ENCODE results near the gene IL36A. TPM values are rescaled to one million over a fixed set of nuclear protein-coding genes. Genes with fewer than 3 reads are reported as not detected.

IL36A gene
- polyA plus RNA-seq, 1 of the 3 experiments (the other 2 are of a cell fraction) = not detected

DNA sequence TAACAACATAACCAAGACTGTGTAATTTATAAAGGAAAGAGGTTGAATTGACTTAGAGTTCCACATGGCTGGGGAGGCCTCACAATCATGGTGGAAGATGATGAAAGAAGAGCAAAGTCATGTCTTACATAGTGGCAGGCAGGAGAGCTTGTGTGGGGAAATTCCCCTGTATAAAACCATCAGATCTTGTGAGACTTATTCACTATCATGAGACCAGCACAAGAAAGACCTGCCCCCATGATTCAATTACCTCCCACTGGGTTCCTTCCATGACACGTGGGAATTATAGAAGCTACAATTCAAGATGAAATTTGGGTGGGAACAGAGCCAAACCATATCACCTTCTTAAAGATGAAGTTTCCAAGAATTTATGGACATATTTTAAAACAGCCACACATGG, 51.3 kb downstream of the IL36A start:
- CTCF ChIA-PET = interaction anchor here (1.0 to 1.6 kb wide), 3 partner anchors 9 to 333 kb away, joined by 3 to 4 read pairs (median 3); no protein-coding TSS in a partner anchor
- H3K9ac ChIP-seq = no peak overlapping the region
- no peak overlapping the region for H3K27ac ChIP-seq (ENCODE audit: low read depth in 2 of 2, low read length in 1 of 2)
- DNase-seq = no peak
- TF ChIP-seq RAD21 (IDR thresholded peaks at IDR 0.05; ENCODE audit: low read length) (no peak), SIN3A (IDR thresholded peaks at IDR 0.05; ENCODE audit: borderline replicate concordance, low read depth, low read length) (no peak), POLR2AphosphoS5 (IDR thresholded peaks at IDR 0.05; ENCODE audit: low read depth, low read length) (no peak), MEF2A (IDR thresholded peaks at IDR 0.05; ENCODE audit: borderline replicate concordance, low read depth) (no peak), YY1 (IDR thresholded peaks at IDR 0.05; ENCODE audit: low read depth) (no peak), NRF1 (IDR thresholded peaks at IDR 0.05; ENCODE audit: low read depth, low read length) (no peak), NFIC (IDR thresholded peaks at IDR 0.05; ENCODE audit: borderline replicate concordance) (no peak), EZH2phosphoT487 (IDR thresholded peaks at IDR 0.05; ENCODE audit: borderline replicate concordance, low read depth) (no peak), RFX5 (IDR thresholded peaks at IDR 0.05; ENCODE audit: low read length) (no peak), TCF12 (IDR thresholded peaks at IDR 0.05) (no peak), FOXJ3 (CRISPR knock-in tag; IDR thresholded peaks at IDR 0.05) (no peak), EP300 (IDR thresholded peaks at IDR 0.05; ENCODE audit: borderline replicate concordance in 1 of 2, low read depth in 1 of 2, low read length in 1 of 2) (no peak), CHD2 (IDR thresholded peaks at IDR 0.05; ENCODE audit: low read length, partially characterized antibody) (no peak), JUND (IDR thresholded peaks at IDR 0.05) (no peak)
- TF ChIP-seq, protein P1, sequence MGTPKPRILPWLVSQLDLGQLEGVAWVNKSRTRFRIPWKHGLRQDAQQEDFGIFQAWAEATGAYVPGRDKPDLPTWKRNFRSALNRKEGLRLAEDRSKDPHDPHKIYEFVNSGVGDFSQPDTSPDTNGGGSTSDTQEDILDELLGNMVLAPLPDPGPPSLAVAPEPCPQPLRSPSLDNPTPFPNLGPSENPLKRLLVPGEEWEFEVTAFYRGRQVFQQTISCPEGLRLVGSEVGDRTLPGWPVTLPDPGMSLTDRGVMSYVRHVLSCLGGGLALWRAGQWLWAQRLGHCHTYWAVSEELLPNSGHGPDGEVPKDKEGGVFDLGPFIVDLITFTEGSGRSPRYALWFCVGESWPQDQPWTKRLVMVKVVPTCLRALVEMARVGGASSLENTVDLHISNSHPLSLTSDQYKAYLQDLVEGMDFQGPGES (IDR thresholded peaks at IDR 0.05; ENCODE audit: low read depth, low read length) = no peak
- TF ChIP-seq, protein P2, sequence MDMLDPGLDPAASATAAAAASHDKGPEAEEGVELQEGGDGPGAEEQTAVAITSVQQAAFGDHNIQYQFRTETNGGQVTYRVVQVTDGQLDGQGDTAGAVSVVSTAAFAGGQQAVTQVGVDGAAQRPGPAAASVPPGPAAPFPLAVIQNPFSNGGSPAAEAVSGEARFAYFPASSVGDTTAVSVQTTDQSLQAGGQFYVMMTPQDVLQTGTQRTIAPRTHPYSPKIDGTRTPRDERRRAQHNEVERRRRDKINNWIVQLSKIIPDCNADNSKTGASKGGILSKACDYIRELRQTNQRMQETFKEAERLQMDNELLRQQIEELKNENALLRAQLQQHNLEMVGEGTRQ (IDR thresholded peaks at IDR 0.05; ENCODE audit: borderline replicate concordance, low read depth, low read length) = no peak
- TF ChIP-seq, protein P3, sequence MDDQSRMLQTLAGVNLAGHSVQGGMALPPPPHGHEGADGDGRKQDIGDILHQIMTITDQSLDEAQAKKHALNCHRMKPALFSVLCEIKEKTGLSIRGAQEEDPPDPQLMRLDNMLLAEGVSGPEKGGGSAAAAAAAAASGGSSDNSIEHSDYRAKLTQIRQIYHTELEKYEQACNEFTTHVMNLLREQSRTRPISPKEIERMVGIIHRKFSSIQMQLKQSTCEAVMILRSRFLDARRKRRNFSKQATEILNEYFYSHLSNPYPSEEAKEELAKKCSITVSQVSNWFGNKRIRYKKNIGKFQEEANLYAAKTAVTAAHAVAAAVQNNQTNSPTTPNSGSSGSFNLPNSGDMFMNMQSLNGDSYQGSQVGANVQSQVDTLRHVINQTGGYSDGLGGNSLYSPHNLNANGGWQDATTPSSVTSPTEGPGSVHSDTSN (IDR thresholded peaks at IDR 0.05) = no peak
- H3K9me3 ChIP-seq = no peaks in the 10 kb centered on the region
- H3K4me2 ChIP-seq = no peak overlapping the region
- no peaks in the 10 kb centered on the region for H3K36me3 ChIP-seq (replicated peaks in 1 of 2; ENCODE audit: control insufficient read depth in 1 of 2, insufficient read depth in 2 of 2, low read length in 1 of 2)
- H3K27me3 ChIP-seq (ENCODE audit: insufficient read depth) = peaks cover 10% of the 10 kb centered on the region
- H3F3A ChIP-seq (replicated peaks; ENCODE audit: insufficient read depth) = no peaks in the 10 kb centered on the region
- no peak overlapping the region for H2AFZ ChIP-seq (ENCODE audit: low read depth)
- no peak overlapping the region for H3K4me3 ChIP-seq (ENCODE audit: low read depth in 2 of 2, low read length in 1 of 2)
- WGBS (ENCODE audit: low lambda C conversion rate) = 0% methylated on average over 1 of the region's 1 CpG
- H3K4me1 ChIP-seq (ENCODE audit: control insufficient read depth in 1 of 2, insufficient read depth in 2 of 2, low read depth in 1 of 2, low read length in 1 of 2) = no peaks in the 10 kb centered on the region
- H3K79me2 ChIP-seq (ENCODE audit: insufficient read depth) = no peaks in the 10 kb centered on the region
- POLR2A ChIA-PET = no interaction called here
- H3K9me2 ChIP-seq = no peaks in the 10 kb centered on the region
- no peaks in the 10 kb centered on the region for H4K20me1 ChIP-seq (ENCODE audit: insufficient read depth)
